H9 (cell line): ENCODE results near the gene AKAP9. TPM values are rescaled to one million over a fixed set of nuclear protein-coding genes. Genes with fewer than 3 reads are reported as not detected.
"Not testable (repeated sequence)": the region's sequence is repeated elsewhere in the genome, so short reads cannot be mapped to it uniquely, and the experiment has no call there.

Experiments used
- DNase-seq: peaks from one replicate; pipeline ENCODE4 v3.0.0-alpha.2; 2017
- H2AFZ ChIP-seq: one replicate; pipeline ENCODE4 v1.6.1; 2013; ENCODE audit warnings: mild to moderate bottlenecking, low read length, control low read depth, moderate library complexity
- H2AK5ac ChIP-seq: 2 replicates; pipeline ENCODE4 v1.6.1; 2013; ENCODE audit warnings: low read length, control low read depth, mixed read lengths; ENCODE audit not compliant: insufficient read length
- H2BK120ac ChIP-seq: one replicate; pipeline ENCODE4 v1.6.1; 2013; ENCODE audit warnings: low read depth, mild to moderate bottlenecking, low read length, control low read depth, inconsistent platforms; ENCODE audit not compliant: poor library complexity, severe bottlenecking
- H2BK12ac ChIP-seq: 2 replicates; pipeline ENCODE4 v1.6.1; 2013; ENCODE audit warnings: low read length, control low read depth, mixed read lengths, low read depth; ENCODE audit not compliant: insufficient read length
- H2BK15ac ChIP-seq: 2 replicates; pipeline ENCODE4 v1.6.1; 2013; ENCODE audit warnings: low read depth, low read length, control low read depth
- H2BK20ac ChIP-seq: one replicate; pipeline ENCODE4 v1.6.1; 2013; ENCODE audit warnings: low read depth, mild to moderate bottlenecking, low read length, control low read depth, inconsistent platforms; ENCODE audit not compliant: poor library complexity, severe bottlenecking
- H2BK5ac ChIP-seq: 2 replicates; pipeline ENCODE4 v1.6.1; 2013; ENCODE audit warnings: low read length, control low read depth, mixed read lengths; ENCODE audit not compliant: insufficient read length
- H3K14ac ChIP-seq: 2 replicates; pipeline ENCODE4 v1.6.1; 2013; ENCODE audit warnings: low read length, control low read depth; ENCODE audit not compliant: insufficient read depth
- H3K18ac ChIP-seq: 2 replicates; pipeline ENCODE4 v1.6.1; 2013; ENCODE audit warnings: low read depth, mild to moderate bottlenecking, mixed read lengths, low read length, control low read depth; ENCODE audit not compliant: insufficient read length
- H3K23ac ChIP-seq: 2 replicates; pipeline ENCODE4 v1.6.1; 2013; ENCODE audit warnings: low read length, control low read depth, mixed read lengths, low read depth; ENCODE audit not compliant: insufficient read length
- H3K23me2 ChIP-seq: 2 replicates; pipeline ENCODE4 v1.6.1; 2013; ENCODE audit warnings: low read depth, mild to moderate bottlenecking, mixed read lengths, low read length, control low read depth; ENCODE audit not compliant: insufficient read length, poor library complexity, severe bottlenecking
- H3K27ac ChIP-seq: 2 replicates; pipeline ENCODE4 v1.5.1; 2013; ENCODE audit warnings: low read length, control low read depth, mixed read lengths, low read depth; ENCODE audit not compliant: insufficient read length
- H3K27me3 ChIP-seq: 2 replicates; pipeline ENCODE4 v1.6.1; 2013; ENCODE audit warnings: low read length, control low read depth, inconsistent platforms; ENCODE audit not compliant: insufficient read depth
- H3K4ac ChIP-seq: 2 replicates; pipeline ENCODE4 v1.6.1; 2013; ENCODE audit warnings: low read depth, mild to moderate bottlenecking, control low read depth, inconsistent platforms, low read length, moderate library complexity
- H3K4me1 ChIP-seq: 2 replicates; pipeline ENCODE4 v1.6.1; 2013; ENCODE audit warnings: low read length, control low read depth, inconsistent platforms; ENCODE audit not compliant: insufficient read depth
- H3K4me2 ChIP-seq: 2 replicates; pipeline ENCODE4 v1.6.1; 2013; ENCODE audit warnings: low read length, control low read depth, mixed read lengths; ENCODE audit not compliant: insufficient read length, insufficient read depth
- H3K56ac ChIP-seq: 2 replicates; pipeline ENCODE4 v1.6.1; 2013; ENCODE audit warnings: low read depth, mild to moderate bottlenecking, mixed read lengths, low read length, control low read depth; ENCODE audit not compliant: insufficient read length
- H3K79me1 ChIP-seq: 2 replicates; pipeline ENCODE4 v1.6.1; 2013; ENCODE audit warnings: low read depth, mild to moderate bottlenecking, moderate library complexity, low read length, control low read depth, inconsistent platforms; ENCODE audit not compliant: insufficient read depth, poor library complexity, severe bottlenecking
- H3K79me2 ChIP-seq: 2 replicates; pipeline ENCODE4 v1.6.1; 2013; ENCODE audit warnings: low read length, control low read depth, inconsistent platforms; ENCODE audit not compliant: insufficient read depth
- H3K9ac ChIP-seq: 2 replicates; pipeline ENCODE4 v1.6.1; 2013; ENCODE audit warnings: low read length, control low read depth, mixed read lengths; ENCODE audit not compliant: insufficient read length; ENCODE audit errors: extremely low read depth
- H3K9me3 ChIP-seq: one replicate; pipeline ENCODE4 v1.6.1; 2013; ENCODE audit warnings: low read depth, low read length, inconsistent platforms; ENCODE audit not compliant: control insufficient read depth
- H3T11ph ChIP-seq: one replicate; pipeline ENCODE4 v1.6.1; 2013; ENCODE audit warnings: mild to moderate bottlenecking, low read length, control low read depth, inconsistent platforms
- H4K20me1 ChIP-seq: one replicate; pipeline ENCODE4 v1.6.1; 2013; ENCODE audit not compliant: control insufficient read depth, insufficient read length, insufficient read depth
- H4K5ac ChIP-seq: 2 replicates; pipeline ENCODE4 v1.6.1; 2013; ENCODE audit warnings: low read depth, mild to moderate bottlenecking, mixed read lengths, low read length, control low read depth; ENCODE audit not compliant: insufficient read length
- H4K8ac ChIP-seq: replicated peaks from 2 replicates; pipeline ENCODE4 v1.6.1; 2013; ENCODE audit warnings: low read length, control low read depth, mixed read lengths, low read depth; ENCODE audit not compliant: insufficient read length
- H4K91ac ChIP-seq: 2 replicates; pipeline ENCODE4 v1.6.1; 2013; ENCODE audit warnings: low read depth, mild to moderate bottlenecking, moderate library complexity, mixed read lengths, low read length, control low read depth; ENCODE audit not compliant: insufficient read length
- H3K27ac Mint-ChIP-seq, 3 experiments: 2 replicates in 2 of 3; 3 replicates in 1 of 3; pipeline ENCODE4 v1.8.0; 2020 to 2021; ENCODE audit warnings: mixed read lengths in 3 of 3, mild to moderate bottlenecking in 1 of 3, moderate library complexity in 1 of 3
- H3K27me3 Mint-ChIP-seq: 2 replicates; pipeline ENCODE4 v1.8.0; 2021; ENCODE audit warnings: low read depth, mild to moderate bottlenecking, moderate library complexity, mixed read lengths
- H3K36me3 Mint-ChIP-seq, 3 experiments: 2 replicates in 2 of 3; 3 replicates in 1 of 3; pipeline ENCODE4 v1.8.0; 2020 to 2021; ENCODE audit warnings: low read depth in 3 of 3, mixed read lengths in 3 of 3; ENCODE audit not compliant: insufficient read depth in 1 of 3
- H3K4me1 Mint-ChIP-seq, 2 experiments: 2 replicates each; pipeline ENCODE4 v1.8.0; 2020; ENCODE audit warnings: mixed read lengths in 2 of 2
- H3K4me3 Mint-ChIP-seq, 2 experiments: 2 replicates in 1 of 2; 3 replicates in 1 of 2; pipeline ENCODE4 v1.8.0; 2020 to 2021; ENCODE audit warnings: mild to moderate bottlenecking in 2 of 2, mixed read lengths in 2 of 2, moderate library complexity in 1 of 2
- H3K9me3 Mint-ChIP-seq, 2 experiments: 2 replicates in 1 of 2; 3 replicates in 1 of 2; pipeline ENCODE4 v1.8.0; 2020; ENCODE audit warnings: mild to moderate bottlenecking in 2 of 2, mixed read lengths in 2 of 2, moderate library complexity in 1 of 2
- WGBS: extraction: QIAGEN DNeasy Blood & Tissue Kit; methylation state at CpG from one replicate; pipeline ENCODE4 v1.1.7; 2013; ENCODE audit warnings: missing lambda C conversion rate, low lambda C conversion rate, mixed read lengths; ENCODE audit not compliant: insufficient read length; ENCODE audit errors: extremely low coverage; 5-methylcytosine and 5-hydroxymethylcytosine counted together
- total RNA-seq: library from RNA; stranded (reverse); gene quantifications from 2 replicates; pipeline ENCODE4 v1.2.1, GENCODE V29; 2021
- TF ChIP-seq, protein P1 (sequence below): fragments of 200-600 bp; sonication (generic); conservative IDR thresholded peaks from 3 replicates; pipeline ENCODE4 v1.8.0; 2021; ENCODE audit warnings: antibody characterized with exemption, mild to moderate bottlenecking

The AKAP9 gene
- total RNA-seq, 1 experiment from 2014 or later = 22.4 TPM

DNA sequence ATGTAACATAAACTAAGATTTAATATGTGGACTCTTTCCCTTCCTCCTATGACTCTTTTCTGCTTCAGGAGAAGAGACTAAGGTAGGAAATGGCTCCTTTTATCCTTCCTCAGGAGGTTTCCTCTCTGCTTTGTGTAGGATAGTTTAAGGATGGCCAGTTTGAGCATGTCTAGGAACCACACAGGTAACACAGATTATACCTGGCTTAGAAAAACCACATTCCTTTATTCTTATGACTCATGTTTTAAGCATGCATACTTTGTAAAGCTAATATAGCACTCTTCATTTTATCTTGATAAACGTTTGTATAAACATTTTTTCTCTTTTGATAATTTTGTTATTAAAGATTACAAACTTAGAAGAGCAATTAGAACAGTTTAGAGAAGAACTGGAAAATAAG is 135.8 kb downstream of the AKAP9 start:
- Histone ChIP-seq H3K9me3 (no peaks in the 10 kb centered on the region), H3K4ac (no peak overlapping the region), H2BK12ac (no peak overlapping the region), H3K14ac (no peak overlapping the region), H3K79me1 (no peaks in the 10 kb centered on the region), H4K20me1 (no peaks in the 10 kb centered on the region), H3K4me1 (no peaks in the 10 kb centered on the region), H2BK120ac (no peak overlapping the region), H3K27me3 (no peaks in the 10 kb centered on the region), H4K91ac (no peak overlapping the region), H2BK20ac (no peak overlapping the region), H3K79me2 (no peaks in the 10 kb centered on the region), H2AFZ (no peak overlapping the region), H2AK5ac (no peak overlapping the region), H3K9ac (no peak overlapping the region), H2BK15ac (no peak overlapping the region), H3K23me2 (no peaks in the 10 kb centered on the region), H3T11ph (no peak overlapping the region), H4K8ac (no peak overlapping the region), H2BK5ac (no peak overlapping the region), H3K18ac (no peak overlapping the region), H3K56ac (no peak overlapping the region), H3K4me2 (no peak overlapping the region), H3K23ac (no peak overlapping the region), H3K27ac (no peak overlapping the region), H4K5ac (no peak overlapping the region)
- no peaks in the 10 kb centered on the region for H3K9me3 Mint-ChIP-seq
- H3K4me1 Mint-ChIP-seq = no peaks in the 10 kb centered on the region
- H3K27ac Mint-ChIP-seq = no peak overlapping the region
- no peak overlapping the region for H3K4me3 Mint-ChIP-seq
- no peaks in the 10 kb centered on the region for H3K27me3 Mint-ChIP-seq
- no peak for DNase-seq
- H3K36me3 Mint-ChIP-seq = peaks cover 4 to 33% (median 26%) of the 10 kb centered on the region in 3 experiments
- no CpG with 5 or more reads among the region's 1 CpG for WGBS
- TF ChIP-seq, protein P1, sequence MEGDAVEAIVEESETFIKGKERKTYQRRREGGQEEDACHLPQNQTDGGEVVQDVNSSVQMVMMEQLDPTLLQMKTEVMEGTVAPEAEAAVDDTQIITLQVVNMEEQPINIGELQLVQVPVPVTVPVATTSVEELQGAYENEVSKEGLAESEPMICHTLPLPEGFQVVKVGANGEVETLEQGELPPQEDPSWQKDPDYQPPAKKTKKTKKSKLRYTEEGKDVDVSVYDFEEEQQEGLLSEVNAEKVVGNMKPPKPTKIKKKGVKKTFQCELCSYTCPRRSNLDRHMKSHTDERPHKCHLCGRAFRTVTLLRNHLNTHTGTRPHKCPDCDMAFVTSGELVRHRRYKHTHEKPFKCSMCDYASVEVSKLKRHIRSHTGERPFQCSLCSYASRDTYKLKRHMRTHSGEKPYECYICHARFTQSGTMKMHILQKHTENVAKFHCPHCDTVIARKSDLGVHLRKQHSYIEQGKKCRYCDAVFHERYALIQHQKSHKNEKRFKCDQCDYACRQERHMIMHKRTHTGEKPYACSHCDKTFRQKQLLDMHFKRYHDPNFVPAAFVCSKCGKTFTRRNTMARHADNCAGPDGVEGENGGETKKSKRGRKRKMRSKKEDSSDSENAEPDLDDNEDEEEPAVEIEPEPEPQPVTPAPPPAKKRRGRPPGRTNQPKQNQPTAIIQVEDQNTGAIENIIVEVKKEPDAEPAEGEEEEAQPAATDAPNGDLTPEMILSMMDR = no peak

DNA sequence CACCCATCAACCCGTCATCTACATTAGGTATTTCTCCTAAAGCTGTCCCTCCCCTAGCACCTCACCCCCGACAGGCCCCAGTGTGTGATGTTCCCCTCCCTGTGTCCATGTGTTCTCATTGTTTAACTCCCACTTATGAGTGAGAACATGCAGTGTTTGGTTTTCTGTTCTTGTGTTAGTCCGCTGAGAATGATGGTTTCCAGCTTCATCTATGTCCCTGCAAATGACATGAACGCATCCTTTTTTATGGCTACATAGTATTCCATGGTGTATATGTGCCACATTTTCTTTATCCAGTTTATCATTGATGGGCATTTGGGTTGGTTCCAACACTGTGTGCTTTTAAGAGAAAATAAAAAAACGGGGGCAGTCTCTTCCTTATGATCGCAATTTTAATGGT is 143.3 kb downstream of the AKAP9 start:
- H3K27me3 ChIP-seq, H3K4me2 ChIP-seq, H3K4me1 Mint-ChIP-seq, H2BK5ac ChIP-seq, H3K14ac ChIP-seq, H3K79me2 ChIP-seq, H3K79me1 ChIP-seq, H2AFZ ChIP-seq, H4K20me1 ChIP-seq, H3K27ac ChIP-seq, H3K27me3 Mint-ChIP-seq, H3T11ph ChIP-seq, H3K9ac ChIP-seq, DNase-seq, H3K9me3 ChIP-seq, H4K91ac ChIP-seq, H2BK12ac ChIP-seq, H2AK5ac ChIP-seq, H3K18ac ChIP-seq, H3K4ac ChIP-seq, H3K4me1 ChIP-seq, H3K27ac Mint-ChIP-seq, H3K9me3 Mint-ChIP-seq, H3K4me3 Mint-ChIP-seq, H2BK20ac ChIP-seq, H3K23ac ChIP-seq, H4K8ac ChIP-seq, H2BK15ac ChIP-seq, H3K23me2 ChIP-seq, H3K56ac ChIP-seq, H2BK120ac ChIP-seq, H4K5ac ChIP-seq: not testable (repeated sequence)
- H3K36me3 Mint-ChIP-seq = peaks cover 37 to 61% (median 58%) of the 10 kb centered on the region in 3 experiments
- WGBS = no CpG with 5 or more reads among the region's 6 CpGs
